ENCODE data around the gene AADAC.

AADAC gene

GRCh38 chr3:151864423-151865101 lies 50.6 kb downstream of the AADAC start:
- H3K4me1 ChIP-seq (ENCODE audit: control insufficient read depth in 1 of 2, insufficient read depth in 2 of 2, low read length in 2 of 2): peaks cover 0 to 2% of the 10 kb centered on the region in 2 experiments
- H4K8ac ChIP-seq (ENCODE audit: low read depth, low read length): no peak overlapping the region
- H3K4me2 ChIP-seq (ENCODE audit: low read length): no peak overlapping the region
- no peak overlapping the region for H3K4me3 ChIP-seq (ENCODE audit: low read depth, low read length)
- H4K91ac ChIP-seq (ENCODE audit: low read depth, low read length): no peak overlapping the region
- no peak overlapping the region for H3K14ac ChIP-seq (ENCODE audit: low read length)
- H3K79me2 ChIP-seq (ENCODE audit: control insufficient read depth, insufficient read depth, low read length, poor library complexity): no peaks in the 10 kb centered on the region
- H3K36me3 ChIP-seq (ENCODE audit: control insufficient read depth in 1 of 2, insufficient read depth in 2 of 2, low read length in 2 of 2): no peaks in the 10 kb centered on the region
- no CpG with 5 or more reads among the region's 4 CpGs for WGBS (ENCODE audit: extremely low coverage, insufficient coverage, insufficient read length)
- H3K23ac ChIP-seq (ENCODE audit: low read length): no peak overlapping the region
- no peak overlapping the region for H2AFZ ChIP-seq (ENCODE audit: insufficient read depth, low read length, poor library complexity)
- peak in 1 of 2 donors; percentile 93 for DNase-seq
- H3K9ac ChIP-seq (ENCODE audit: low read length): no peak overlapping the region
- no peaks in the 10 kb centered on the region for H3K9me3 ChIP-seq (ENCODE audit: insufficient read depth, low read depth, low read length)
- H3K18ac ChIP-seq (ENCODE audit: low read length): no peak overlapping the region
- no peak overlapping the region for H2BK5ac ChIP-seq (ENCODE audit: low read depth, low read length, poor library complexity)
- H2BK120ac ChIP-seq (ENCODE audit: insufficient read depth, low read length, poor library complexity): no peak overlapping the region
- no peak overlapping the region for H4K12ac ChIP-seq (ENCODE audit: low read depth, low read length)
- no peak overlapping the region for H3K27ac ChIP-seq (ENCODE audit: low read depth, low read length)
- H3K27me3 ChIP-seq (ENCODE audit: insufficient read depth, low read length): no peaks in the 10 kb centered on the region
- H3K4ac ChIP-seq (ENCODE audit: low read depth, low read length): no peak overlapping the region
- peaks cover 4% of the 10 kb centered on the region for H3K79me1 ChIP-seq (ENCODE audit: low read length)
- no peak overlapping the region for H2AK5ac ChIP-seq (ENCODE audit: low read length)
- no peak overlapping the region for H2BK12ac ChIP-seq (ENCODE audit: low read length)

- Histone ChIP-seq H4K8ac (ENCODE audit: low read depth, low read length) (no peak overlapping the region), H3K36me3 (ENCODE audit: control insufficient read depth in 1 of 2, insufficient read depth in 2 of 2, low read length in 2 of 2) (no peaks in the 10 kb centered on the region), H3K4ac (ENCODE audit: low read depth, low read length) (no peak overlapping the region), H2BK12ac (ENCODE audit: low read length) (peak overlapping the region; percentile 71), H3K18ac (ENCODE audit: low read length) (no peak overlapping the region), H2AK5ac (ENCODE audit: low read length) (no peak overlapping the region), H3K4me2 (ENCODE audit: low read length) (no peak overlapping the region), H3K79me2 (ENCODE audit: control insufficient read depth, insufficient read depth, low read length, poor library complexity) (no peaks in the 10 kb centered on the region), H2BK120ac (ENCODE audit: insufficient read depth, low read length, poor library complexity) (no peak overlapping the region), H3K14ac (ENCODE audit: low read length) (no peak overlapping the region), H3K27ac (ENCODE audit: low read depth, low read length) (no peak overlapping the region), H3K9ac (ENCODE audit: low read length) (no peak overlapping the region), H3K23ac (ENCODE audit: low read length) (no peak overlapping the region), H3K9me3 (ENCODE audit: insufficient read depth, low read depth, low read length) (no peaks in the 10 kb centered on the region), H3K79me1 (ENCODE audit: low read length) (no peaks in the 10 kb centered on the region), H3K4me3 (ENCODE audit: low read depth, low read length) (no peak overlapping the region), H3K4me1 (ENCODE audit: control insufficient read depth in 1 of 2, insufficient read depth in 2 of 2, low read length in 2 of 2) (peaks cover 0 to 2% of the 10 kb centered on the region in 2 experiments), H4K91ac (ENCODE audit: low read depth, low read length) (peak overlapping the region; percentile 14), H2BK5ac (ENCODE audit: low read depth, low read length, poor library complexity) (no peak overlapping the region), H4K12ac (ENCODE audit: low read depth, low read length) (no peak overlapping the region), H2AFZ (ENCODE audit: insufficient read depth, low read length, poor library complexity) (no peak overlapping the region), H3K27me3 (ENCODE audit: insufficient read depth, low read length) (no peaks in the 10 kb centered on the region)
- no CpG with 5 or more reads among the region's 4 CpGs for WGBS (ENCODE audit: extremely low coverage, insufficient coverage, insufficient read length)
- no peak for DNase-seq
These were observed 52.9 kb downstream of the AADAC start for GRCh38 chr3:151866711-151867410.

GRCh38 chr3:151867666-151868065 lies 53.8 kb downstream of the AADAC start:
- Histone ChIP-seq H3K36me3 (ENCODE audit: control insufficient read depth in 1 of 2, insufficient read depth in 2 of 2, low read length in 2 of 2) (no peaks in the 10 kb centered on the region), H4K8ac (ENCODE audit: low read depth, low read length) (no peak overlapping the region), H3K27ac (ENCODE audit: low read depth, low read length) (no peak overlapping the region), H4K91ac (ENCODE audit: low read depth, low read length) (no peak overlapping the region), H3K4ac (ENCODE audit: low read depth, low read length) (no peak overlapping the region), H3K79me1 (ENCODE audit: low read length) (no peaks in the 10 kb centered on the region), H3K18ac (ENCODE audit: low read length) (no peak overlapping the region), H2AFZ (ENCODE audit: insufficient read depth, low read length, poor library complexity) (no peak overlapping the region), H4K12ac (ENCODE audit: low read depth, low read length) (no peak overlapping the region), H3K9me3 (ENCODE audit: insufficient read depth, low read depth, low read length) (no peaks in the 10 kb centered on the region), H3K4me3 (ENCODE audit: low read depth, low read length) (no peak overlapping the region), H3K23ac (ENCODE audit: low read length) (no peak overlapping the region), H3K27me3 (ENCODE audit: insufficient read depth, low read length) (no peaks in the 10 kb centered on the region), H3K79me2 (ENCODE audit: control insufficient read depth, insufficient read depth, low read length, poor library complexity) (no peaks in the 10 kb centered on the region), H3K4me2 (ENCODE audit: low read length) (no peak overlapping the region), H2BK5ac (ENCODE audit: low read depth, low read length, poor library complexity) (no peak overlapping the region), H3K9ac (ENCODE audit: low read length) (no peak overlapping the region), H2AK5ac (ENCODE audit: low read length) (no peak overlapping the region), H2BK12ac (ENCODE audit: low read length) (no peak overlapping the region), H2BK120ac (ENCODE audit: insufficient read depth, low read length, poor library complexity) (no peak overlapping the region), H3K4me1 (ENCODE audit: control insufficient read depth in 1 of 2, insufficient read depth in 2 of 2, low read length in 2 of 2) (peaks cover 0 to 2% of the 10 kb centered on the region in 2 experiments), H3K14ac (ENCODE audit: low read length) (no peak overlapping the region)
- no CpG with 5 or more reads among the region's 1 CpG for WGBS (ENCODE audit: extremely low coverage, insufficient coverage, insufficient read length)
- DNase-seq: no peak

GRCh38 chr3:151869181-151869580 lies 55.3 kb downstream of the AADAC start:
- WGBS (ENCODE audit: extremely low coverage, insufficient coverage, insufficient read length): no CpG with 5 or more reads among the region's 3 CpGs
- Histone ChIP-seq H3K14ac (ENCODE audit: low read length) (no peak overlapping the region), H2BK120ac (ENCODE audit: insufficient read depth, low read length, poor library complexity) (no peak overlapping the region)

More at GRCh38 chr3:151869181-151869580, 55.3 kb downstream of the AADAC start:
- Histone ChIP-seq H3K79me2 (ENCODE audit: control insufficient read depth, insufficient read depth, low read length, poor library complexity) (no peaks in the 10 kb centered on the region), H2AK5ac (ENCODE audit: low read length) (no peak overlapping the region), H3K4ac (ENCODE audit: low read depth, low read length) (no peak overlapping the region), H3K27me3 (ENCODE audit: insufficient read depth, low read length) (no peaks in the 10 kb centered on the region), H2BK5ac (ENCODE audit: low read depth, low read length, poor library complexity) (no peak overlapping the region), H4K91ac (ENCODE audit: low read depth, low read length) (no peak overlapping the region), H2BK12ac (ENCODE audit: low read length) (no peak overlapping the region), H3K27ac (ENCODE audit: low read depth, low read length) (no peak overlapping the region), H3K9ac (ENCODE audit: low read length) (no peak overlapping the region), H3K4me2 (ENCODE audit: low read length) (no peak overlapping the region), H3K4me1 (ENCODE audit: control insufficient read depth in 1 of 2, insufficient read depth in 2 of 2, low read length in 2 of 2) (peaks cover 0 to 2% of the 10 kb centered on the region in 2 experiments), H3K18ac (ENCODE audit: low read length) (no peak overlapping the region), H3K4me3 (ENCODE audit: low read depth, low read length) (no peak overlapping the region), H3K36me3 (ENCODE audit: control insufficient read depth in 1 of 2, insufficient read depth in 2 of 2, low read length in 2 of 2) (no peaks in the 10 kb centered on the region), H4K8ac (ENCODE audit: low read depth, low read length) (no peak overlapping the region), H3K23ac (ENCODE audit: low read length) (no peak overlapping the region), H2AFZ (ENCODE audit: insufficient read depth, low read length, poor library complexity) (no peak overlapping the region), H4K12ac (ENCODE audit: low read depth, low read length) (no peak overlapping the region), H3K79me1 (ENCODE audit: low read length) (no peaks in the 10 kb centered on the region), H3K9me3 (ENCODE audit: insufficient read depth, low read depth, low read length) (no peaks in the 10 kb centered on the region)
- DNase-seq: no peak
